HG03066 (cell line): ENCODE results near the gene JOSD1.

Experiments used
- ATAC-seq: cut with Tn5 transposase; IDR thresholded peaks from one replicate; pipeline ENCODE4 v1.9.1; 2021; ENCODE audit warnings: low read depth; ENCODE audit not compliant: unreplicated experiment

JOSD1 gene

DNA sequence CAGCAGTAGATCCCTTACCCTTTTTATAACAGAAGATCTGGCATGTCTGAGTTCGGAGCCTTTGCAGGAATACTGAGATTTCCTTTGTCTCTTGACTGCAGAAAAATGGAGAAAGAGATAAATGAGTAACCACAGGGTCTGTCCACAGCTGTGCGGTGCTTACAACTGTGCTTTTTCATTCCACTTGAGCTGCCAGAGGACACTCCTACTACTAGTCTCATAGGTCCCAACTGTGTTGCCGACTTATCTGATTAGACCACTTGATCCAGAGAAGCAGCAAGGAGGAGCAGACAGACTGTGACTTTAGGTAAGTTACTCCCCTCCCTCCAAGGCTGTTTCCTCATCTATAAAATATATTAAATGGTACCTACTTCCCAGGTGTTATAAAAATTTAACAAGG is 62.0 kb downstream of the JOSD1 start:
- no peak for ATAC-seq

DNA sequence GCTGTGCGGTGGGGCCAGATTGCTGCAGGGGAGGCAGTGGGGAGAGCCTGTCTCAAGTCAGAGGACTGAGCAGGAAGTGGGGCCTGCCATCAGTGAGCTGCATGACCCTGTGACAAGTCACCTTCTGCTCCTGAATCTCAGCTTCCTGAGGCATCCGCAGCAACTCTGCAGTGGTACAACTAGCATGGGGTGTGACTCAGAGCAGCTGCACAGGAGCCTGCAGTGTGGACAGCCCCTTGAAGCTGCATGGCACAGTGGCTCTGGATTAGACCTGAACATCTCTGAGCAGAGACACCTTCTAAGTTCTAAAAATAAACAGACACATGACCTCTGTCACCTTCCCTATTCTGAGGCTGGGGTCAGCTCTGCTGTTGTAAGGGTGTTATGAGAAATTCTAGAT is 62.5 kb downstream of the JOSD1 start:
- ATAC-seq, result no peak
